Measurements from ENCODE around the gene MAP3K5.

GRCh38 chr6:136517582-136517981 is 274.7 kb downstream of the MAP3K5 start:
- TF ChIP-seq POLR2AphosphoS5 (IDR thresholded peaks at IDR 0.05; ENCODE audit: low read depth, low read length) (no peak), POLR2A (IDR thresholded peaks at IDR 0.05; ENCODE audit: low read depth, low read length) (no peak), TAF1 (IDR thresholded peaks at IDR 0.05; ENCODE audit: low read depth, low read length) (no peak), SPI1 (IDR thresholded peaks at IDR 0.05; ENCODE audit: low read depth, low read length) (no peak), POU2F2 (IDR thresholded peaks at IDR 0.05; ENCODE audit: low read depth, low read length) (no peak), PAX5 (IDR thresholded peaks at IDR 0.05; ENCODE audit: insufficient read depth, low read length, severe bottlenecking) (no peak)
